ENCODE results near the gene HNRNPH2.

HNRNPH2 gene

GRCh38 chrX:101398694-101399093 is 9.3 kb upstream of the HNRNPH2 start:
- no peak for DNase-seq

GRCh38 chrX:101399825-101400224 is 8.2 kb upstream of the HNRNPH2 start:
- no peak for DNase-seq

- no peak for DNase-seq
Observed at GRCh38 chrX:101407167-101407747, 765 bp upstream of the HNRNPH2 start.

GRCh38 chrX:101408532-101408841 is 465 bp downstream of the HNRNPH2 start:
- DNase-seq: no peak

- DNase-seq: no peak
Observed at GRCh38 chrX:101409043-101409442, 1.0 kb downstream of the HNRNPH2 start.

- DNase-seq: no peak
Observed at GRCh38 chrX:101410461-101410860, 2.4 kb downstream of the HNRNPH2 start.

GRCh38 chrX:101411984-101412383 is 4.0 kb downstream of the HNRNPH2 start:
- no peak for DNase-seq

GRCh38 chrX:101415180-101416145 is 7.4 kb downstream of the HNRNPH2 start:
- peak; percentile 50 for DNase-seq

- DNase-seq: no peak
Observed at GRCh38 chrX:101416691-101417090, 8.7 kb downstream of the HNRNPH2 start.

GRCh38 chrX:101417190-101417589 is 9.2 kb downstream of the HNRNPH2 start:
- no peak for DNase-seq

GRCh38 chrX:101417981-101418841 is 10.2 kb downstream of the HNRNPH2 start:
- peak; percentile 59 for DNase-seq

GRCh38 chrX:101419489-101419888 is 11.5 kb downstream of the HNRNPH2 start:
- DNase-seq: no peak

- DNase-seq: no peak
Observed at GRCh38 chrX:101427954-101428353, 19.9 kb downstream of the HNRNPH2 start.

- DNase-seq: no peak
Observed at GRCh38 chrX:101429934-101430333, 21.9 kb downstream of the HNRNPH2 start.

GRCh38 chrX:101430457-101431078 is 22.5 kb downstream of the HNRNPH2 start:
- no peak for DNase-seq

GRCh38 chrX:101442085-101442484 is 34.1 kb downstream of the HNRNPH2 start:
- no peak for DNase-seq

GRCh38 chrX:101449279-101449678 is 41.3 kb downstream of the HNRNPH2 start:
- no peak for DNase-seq

GRCh38 chrX:101450085-101450484 is 42.1 kb downstream of the HNRNPH2 start:
- DNase-seq: no peak

- no peak for DNase-seq
Observed at GRCh38 chrX:101450961-101451360, 42.9 kb downstream of the HNRNPH2 start.

- DNase-seq: no peak
Observed at GRCh38 chrX:101452056-101452455, 44.0 kb downstream of the HNRNPH2 start.

- no peak for DNase-seq
Observed at GRCh38 chrX:101460669-101461068, 52.6 kb downstream of the HNRNPH2 start.

- DNase-seq: no peak
Observed at GRCh38 chrX:101462892-101463291, 54.9 kb downstream of the HNRNPH2 start.

Measured in NCI-H345 (cell line).